Measurements from ENCODE around the gene IQUB.
"Not testable (repeated sequence)": the region's sequence is repeated elsewhere in the genome, so short reads cannot be mapped to it uniquely, and the experiment has no call there.

Gene IQUB

DNA sequence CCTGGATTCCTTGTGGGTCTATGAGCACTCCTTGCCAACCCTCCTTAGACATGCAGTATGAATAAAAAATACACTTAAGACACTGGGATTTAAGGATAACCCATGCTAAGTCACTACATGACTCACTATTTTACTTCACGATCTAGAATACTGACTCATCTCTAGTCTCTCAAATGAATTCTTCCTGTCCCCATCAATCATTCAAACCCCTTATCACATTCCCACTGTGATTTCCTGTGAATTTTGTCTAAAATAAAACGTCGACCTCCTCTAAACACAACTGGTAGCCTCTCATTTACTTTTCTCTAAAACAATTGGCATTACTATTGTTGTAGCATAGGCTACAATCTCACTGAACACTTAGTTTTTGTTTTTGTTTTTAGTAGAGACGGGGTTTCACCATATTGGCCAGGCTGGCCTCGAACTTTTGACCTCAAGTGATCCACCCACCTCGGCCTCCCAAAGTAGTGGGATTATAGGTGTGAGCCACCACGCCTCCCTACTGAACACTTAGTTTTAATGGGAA is 3.9 kb upstream of the IQUB start:
- Histone ChIP-seq H3K9me3 (ENCODE audit: control insufficient read depth, low read depth, low read length) (no peaks in the 10 kb centered on the region), H3K4me3 (ENCODE audit: low read length) (no peak overlapping the region), H3K36me3 (ENCODE audit: control insufficient read depth, low read depth, low read length) (peaks cover 4% of the 10 kb centered on the region), H3K27ac (ENCODE audit: low read length) (no peak overlapping the region), H3K27me3 (ENCODE audit: control insufficient read depth, insufficient read depth, low read length) (peaks cover 10% of the 10 kb centered on the region), H3K9ac (ENCODE audit: low read length) (no peak overlapping the region), H3K4me1 (ENCODE audit: control insufficient read depth, low read depth, low read length) (peaks cover 8% of the 10 kb centered on the region)

DNA sequence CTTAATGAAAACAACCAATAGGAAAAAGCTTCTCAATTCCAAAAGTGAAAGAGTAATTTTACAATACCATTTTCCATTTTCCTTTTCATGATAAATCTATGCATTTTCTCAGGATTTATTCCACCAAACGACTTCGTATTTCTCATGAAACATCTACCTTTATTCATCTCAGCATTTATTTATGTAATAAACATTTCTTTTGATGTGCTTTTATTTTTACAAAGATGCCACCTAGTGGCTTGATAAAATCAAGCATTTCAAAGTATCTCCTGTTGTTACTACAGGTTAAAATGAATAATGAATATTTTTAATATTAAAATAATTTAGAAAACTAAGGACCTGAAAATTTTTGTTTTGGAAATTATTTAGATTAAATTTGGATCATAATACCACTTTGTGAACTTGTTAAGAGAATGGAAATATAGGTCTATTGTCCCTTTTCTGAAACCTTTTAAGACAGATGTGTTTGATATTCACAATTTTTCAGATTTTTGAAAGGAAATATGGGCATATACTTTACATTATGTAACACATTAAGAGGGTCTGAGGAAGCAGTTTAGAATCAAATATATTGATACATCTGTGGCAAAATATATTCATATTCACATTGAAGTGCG is 2.7 kb upstream of the IQUB start:
- H3K9ac ChIP-seq (ENCODE audit: low read length), result no peak overlapping the region
- H3K36me3 ChIP-seq (ENCODE audit: control insufficient read depth, low read depth, low read length), result peaks cover 1% of the 10 kb centered on the region
- H3K27ac ChIP-seq (ENCODE audit: low read length), result no peak overlapping the region
- H3K27me3 ChIP-seq (ENCODE audit: control insufficient read depth, insufficient read depth, low read length), result peaks cover 14% of the 10 kb centered on the region
- H3K9me3 ChIP-seq (ENCODE audit: control insufficient read depth, low read depth, low read length), result no peaks in the 10 kb centered on the region
- H3K4me1 ChIP-seq (ENCODE audit: control insufficient read depth, low read depth, low read length), result peaks cover 11% of the 10 kb centered on the region
- H3K4me3 ChIP-seq (ENCODE audit: low read length), result no peak overlapping the region

DNA sequence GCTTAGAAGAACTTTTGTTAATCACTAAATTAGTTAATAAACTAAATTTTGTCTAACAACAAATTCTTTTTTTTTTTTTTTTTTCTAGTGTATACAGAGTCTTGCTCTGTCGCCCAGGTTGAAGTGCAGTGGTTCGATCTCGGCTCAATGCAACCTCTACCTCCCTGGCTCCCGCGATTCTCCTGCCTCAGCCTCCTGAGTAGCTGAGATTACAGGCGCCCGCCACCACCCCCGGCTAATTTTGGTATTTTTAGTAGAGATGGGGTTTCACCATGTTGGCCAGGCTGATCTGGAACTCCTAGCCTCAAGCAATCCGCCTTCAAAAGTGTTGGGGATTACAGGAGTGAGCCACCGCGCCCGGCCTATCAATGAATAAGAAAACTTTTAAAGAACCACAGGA is 1.1 kb upstream of the IQUB start:
- Histone ChIP-seq H3K27ac (ENCODE audit: low read length) (no peak overlapping the region), H3K4me3 (ENCODE audit: low read length) (peak overlapping the region; percentile 67), H3K9ac (ENCODE audit: low read length) (no peak overlapping the region), H3K36me3 (ENCODE audit: control insufficient read depth, low read depth, low read length) (no peaks in the 10 kb centered on the region), H3K9me3 (ENCODE audit: control insufficient read depth, low read depth, low read length) (no peaks in the 10 kb centered on the region), H3K27me3 (ENCODE audit: control insufficient read depth, insufficient read depth, low read length) (peaks cover 14% of the 10 kb centered on the region), H3K4me1 (ENCODE audit: control insufficient read depth, low read depth, low read length) (peaks cover 11% of the 10 kb centered on the region)

DNA sequence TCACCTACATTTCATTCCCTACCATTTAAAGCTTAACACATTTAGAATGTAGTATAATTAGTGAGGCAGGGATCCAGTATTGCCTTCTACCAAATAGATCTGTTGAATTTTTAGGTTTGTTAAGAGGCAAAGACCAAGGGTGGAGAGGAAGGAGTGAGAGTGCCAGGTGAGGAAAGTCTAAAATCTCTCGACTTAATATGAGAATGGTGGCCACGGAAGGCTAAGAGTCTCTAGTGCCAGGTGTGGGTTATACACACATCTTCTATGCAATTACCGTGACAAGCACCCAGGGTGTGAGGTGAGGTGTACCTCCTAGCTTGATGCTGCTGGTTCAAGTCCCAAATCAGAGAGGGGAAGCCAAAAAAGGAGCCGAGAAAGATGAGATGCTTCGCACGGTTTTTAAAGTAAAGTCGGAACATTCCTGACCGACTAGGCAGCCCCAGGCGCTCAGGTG is 439 bp downstream of the IQUB start:
- Histone ChIP-seq H3K36me3 (ENCODE audit: control insufficient read depth, low read depth, low read length) (no peaks in the 10 kb centered on the region), H3K4me1 (ENCODE audit: control insufficient read depth, low read depth, low read length) (peaks cover 11% of the 10 kb centered on the region), H3K9me3 (ENCODE audit: control insufficient read depth, low read depth, low read length) (no peaks in the 10 kb centered on the region), H3K27ac (ENCODE audit: low read length) (no peak overlapping the region), H3K4me3 (ENCODE audit: low read length) (peak overlapping the region; percentile 67), H3K9ac (ENCODE audit: low read length) (peak overlapping the region; percentile 47), H3K27me3 (ENCODE audit: control insufficient read depth, insufficient read depth, low read length) (peaks cover 14% of the 10 kb centered on the region)

DNA sequence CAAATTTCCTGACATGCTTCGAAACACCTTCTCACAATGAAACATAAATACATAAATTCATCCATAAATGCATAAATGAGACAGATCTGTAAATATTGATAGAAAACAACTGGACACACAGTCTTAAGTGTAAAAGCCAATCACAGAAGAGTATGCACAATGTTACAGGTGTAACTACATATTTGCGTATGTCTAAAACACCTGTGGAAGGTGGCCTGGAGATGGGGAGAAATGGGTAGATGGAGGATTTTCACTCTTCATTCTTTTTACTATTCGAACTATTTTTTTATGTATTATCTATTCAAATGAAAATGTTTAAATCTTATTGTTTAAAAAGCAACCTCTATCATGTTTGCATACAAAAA is 860 bp downstream of the IQUB start:
- Histone ChIP-seq H3K4me1 (ENCODE audit: control insufficient read depth, low read depth, low read length) (peaks cover 11% of the 10 kb centered on the region), H3K27ac (ENCODE audit: low read length) (no peak overlapping the region), H3K4me3 (ENCODE audit: low read length) (peak overlapping the region; percentile 67), H3K27me3 (ENCODE audit: control insufficient read depth, insufficient read depth, low read length) (peaks cover 14% of the 10 kb centered on the region), H3K9me3 (ENCODE audit: control insufficient read depth, low read depth, low read length) (no peaks in the 10 kb centered on the region), H3K36me3 (ENCODE audit: control insufficient read depth, low read depth, low read length) (no peaks in the 10 kb centered on the region), H3K9ac (ENCODE audit: low read length) (no peak overlapping the region)

DNA sequence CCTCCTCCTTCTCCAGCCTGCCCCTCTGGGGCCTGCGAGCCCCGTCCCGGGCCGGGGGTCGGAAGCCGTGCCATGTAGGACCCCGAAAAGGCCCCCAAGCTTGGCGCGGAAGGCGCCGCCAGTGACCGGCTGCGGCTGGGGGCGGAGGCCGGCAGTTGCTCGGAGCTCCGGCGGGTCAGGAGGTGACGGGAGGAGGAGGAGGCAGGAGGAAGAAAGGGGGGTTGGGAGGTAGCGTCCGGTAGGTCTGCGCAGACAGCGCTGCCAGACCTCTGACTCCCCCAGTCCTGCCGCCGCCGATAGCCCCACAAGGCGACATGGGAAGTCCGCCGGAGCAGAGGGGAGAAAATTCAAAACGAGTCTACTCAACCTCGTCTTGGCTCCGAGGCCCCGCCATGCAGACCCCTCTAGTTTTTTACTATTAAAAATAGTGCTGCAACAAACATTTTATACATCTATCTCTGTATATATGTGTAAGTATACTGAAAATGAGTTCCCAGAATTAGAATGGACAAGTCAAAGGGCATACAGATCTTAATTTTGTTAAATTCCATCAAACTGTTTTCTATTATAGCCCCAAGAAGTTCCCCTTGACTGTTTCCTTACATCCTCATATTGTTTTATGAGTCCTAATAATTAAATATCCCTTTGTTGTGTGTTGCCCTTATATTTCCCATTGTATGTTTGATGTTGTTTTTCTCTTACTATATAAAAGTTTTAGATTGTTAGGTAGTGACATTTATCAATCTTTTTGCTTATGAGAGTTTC is 1.4 kb downstream of the IQUB start:
- Histone ChIP-seq H3K27me3 (ENCODE audit: control insufficient read depth, insufficient read depth, low read length) (peaks cover 14% of the 10 kb centered on the region), H3K4me1 (ENCODE audit: control insufficient read depth, low read depth, low read length) (peaks cover 11% of the 10 kb centered on the region), H3K4me3 (ENCODE audit: low read length) (peak overlapping the region; percentile 57)
- H3K36me3 ChIP-seq (ENCODE audit: control insufficient read depth, low read depth, low read length); H3K9me3 ChIP-seq (ENCODE audit: control insufficient read depth, low read depth, low read length); H3K9ac ChIP-seq (ENCODE audit: low read length); H3K27ac ChIP-seq (ENCODE audit: low read length): not testable (repeated sequence)

DNA sequence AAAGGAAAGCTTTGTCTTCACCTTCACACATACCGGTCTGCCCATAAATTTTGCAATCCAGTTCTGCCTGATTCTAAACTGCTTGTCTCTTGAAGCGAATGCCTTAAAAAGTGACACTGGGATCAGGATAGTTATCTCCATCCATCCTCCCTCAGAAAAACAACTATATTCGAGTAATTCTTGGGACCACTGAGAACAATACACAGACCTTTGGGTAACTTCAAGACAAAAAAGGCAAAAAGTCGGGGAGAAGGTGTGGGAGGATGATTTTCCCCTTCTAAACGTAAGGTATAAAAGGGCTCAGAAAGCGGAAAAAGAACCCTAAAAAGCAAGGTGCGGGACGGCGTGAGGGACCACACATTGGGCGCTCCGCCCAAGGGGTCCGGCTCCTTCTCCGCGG is 2.1 kb downstream of the IQUB start:
- H3K4me3 ChIP-seq (ENCODE audit: low read length), result peak overlapping the region; percentile 57
- not testable (repeated sequence) for H3K9ac ChIP-seq (ENCODE audit: low read length); H3K27ac ChIP-seq (ENCODE audit: low read length); H3K36me3 ChIP-seq (ENCODE audit: control insufficient read depth, low read depth, low read length); H3K9me3 ChIP-seq (ENCODE audit: control insufficient read depth, low read depth, low read length)
- peaks cover 11% of the 10 kb centered on the region for H3K4me1 ChIP-seq (ENCODE audit: control insufficient read depth, low read depth, low read length)
- peaks cover 14% of the 10 kb centered on the region for H3K27me3 ChIP-seq (ENCODE audit: control insufficient read depth, insufficient read depth, low read length)

DNA sequence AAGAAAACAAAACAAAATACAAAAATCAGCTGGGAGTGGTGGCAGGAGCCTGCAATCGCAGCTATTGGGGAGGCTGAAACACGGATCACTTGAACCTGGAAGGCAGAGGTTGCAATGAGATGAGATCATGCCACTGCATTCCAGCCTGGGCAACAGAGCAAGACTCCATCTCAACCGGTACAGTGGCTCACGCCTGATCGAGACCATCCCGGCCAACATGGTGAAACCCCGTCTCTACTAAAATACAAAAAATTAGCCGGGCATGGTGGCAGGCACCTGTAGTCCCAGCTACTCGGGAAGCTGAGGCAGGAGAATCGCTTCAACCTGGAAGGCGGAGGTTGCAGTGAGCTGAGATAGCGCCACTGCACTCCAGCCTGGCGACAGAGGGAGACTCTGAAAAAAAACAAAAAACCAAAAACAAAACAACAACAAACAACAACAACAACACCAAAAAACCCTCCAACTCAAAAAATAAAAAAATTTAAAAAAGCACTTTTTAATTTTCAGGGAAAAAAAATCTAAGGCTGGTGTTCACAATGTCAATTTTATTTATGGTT is 4.3 kb downstream of the IQUB start:
- not testable (repeated sequence) for H3K36me3 ChIP-seq (ENCODE audit: control insufficient read depth, low read depth, low read length); H3K4me3 ChIP-seq (ENCODE audit: low read length); H3K9ac ChIP-seq (ENCODE audit: low read length); H3K27ac ChIP-seq (ENCODE audit: low read length); H3K9me3 ChIP-seq (ENCODE audit: control insufficient read depth, low read depth, low read length)
- Histone ChIP-seq H3K4me1 (ENCODE audit: control insufficient read depth, low read depth, low read length) (peaks cover 11% of the 10 kb centered on the region), H3K27me3 (ENCODE audit: control insufficient read depth, insufficient read depth, low read length) (peaks cover 14% of the 10 kb centered on the region)

DNA sequence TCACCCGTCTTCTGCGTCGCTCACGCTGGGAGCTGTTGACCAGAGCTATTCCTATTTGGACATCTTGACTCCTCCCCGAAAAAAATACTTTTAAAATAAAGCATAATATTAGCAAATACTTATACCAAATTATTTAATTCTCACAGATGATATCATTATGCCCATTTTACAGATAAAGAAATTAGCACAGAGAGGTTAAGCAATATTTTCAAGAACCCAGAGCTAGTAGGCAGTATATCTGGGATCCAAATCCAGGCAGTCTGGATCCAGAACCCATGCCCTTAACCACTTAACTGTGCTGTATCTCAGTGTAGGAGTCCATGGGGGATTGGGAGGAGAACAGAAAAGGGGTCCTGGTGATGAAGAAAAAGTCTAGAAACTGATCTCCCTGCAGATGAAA is 6.1 kb downstream of the IQUB start:
- H3K9me3 ChIP-seq (ENCODE audit: control insufficient read depth, low read depth, low read length), result no peaks in the 10 kb centered on the region
- peak overlapping the region; percentile 47 for H3K4me3 ChIP-seq (ENCODE audit: low read length)
- peaks cover 3% of the 10 kb centered on the region for H3K4me1 ChIP-seq (ENCODE audit: control insufficient read depth, low read depth, low read length)
- peak overlapping the region; percentile 39 for H3K9ac ChIP-seq (ENCODE audit: low read length)
- H3K27ac ChIP-seq (ENCODE audit: low read length), result no peak overlapping the region
- H3K27me3 ChIP-seq (ENCODE audit: control insufficient read depth, insufficient read depth, low read length), result peaks cover 4% of the 10 kb centered on the region
- H3K36me3 ChIP-seq (ENCODE audit: control insufficient read depth, low read depth, low read length), result no peaks in the 10 kb centered on the region

DNA sequence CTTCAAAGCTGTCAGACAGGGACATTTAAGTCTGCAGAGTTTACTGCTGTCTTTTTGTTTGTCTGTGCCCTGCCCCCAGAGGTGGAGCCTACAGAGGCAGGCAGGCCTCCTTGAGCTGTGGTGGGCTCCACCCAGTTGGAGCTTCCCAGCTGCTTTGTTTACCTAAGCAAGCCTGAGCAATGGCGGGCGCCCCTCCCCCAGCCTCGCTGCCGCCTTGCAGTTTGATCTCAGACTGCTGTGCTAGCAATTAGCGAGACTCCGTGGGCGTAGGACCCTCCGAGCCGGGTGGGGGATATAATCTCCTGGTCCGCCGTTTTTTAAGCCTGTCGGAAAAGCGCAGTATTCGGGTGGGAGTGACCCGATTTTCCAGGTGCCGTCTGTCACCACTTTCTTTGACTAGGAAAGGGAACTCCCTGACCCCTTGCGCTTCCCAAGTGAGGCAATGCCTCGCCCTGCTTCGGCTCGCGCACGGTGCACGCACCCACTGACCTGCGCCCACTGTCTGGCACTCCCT is 6.6 kb downstream of the IQUB start:
- H3K27ac ChIP-seq (ENCODE audit: low read length); H3K36me3 ChIP-seq (ENCODE audit: control insufficient read depth, low read depth, low read length); H3K27me3 ChIP-seq (ENCODE audit: control insufficient read depth, insufficient read depth, low read length); H3K4me1 ChIP-seq (ENCODE audit: control insufficient read depth, low read depth, low read length); H3K9me3 ChIP-seq (ENCODE audit: control insufficient read depth, low read depth, low read length): not testable (repeated sequence)
- Histone ChIP-seq H3K4me3 (ENCODE audit: low read length) (peak overlapping the region; percentile 47), H3K9ac (ENCODE audit: low read length) (peak overlapping the region; percentile 39)

DNA sequence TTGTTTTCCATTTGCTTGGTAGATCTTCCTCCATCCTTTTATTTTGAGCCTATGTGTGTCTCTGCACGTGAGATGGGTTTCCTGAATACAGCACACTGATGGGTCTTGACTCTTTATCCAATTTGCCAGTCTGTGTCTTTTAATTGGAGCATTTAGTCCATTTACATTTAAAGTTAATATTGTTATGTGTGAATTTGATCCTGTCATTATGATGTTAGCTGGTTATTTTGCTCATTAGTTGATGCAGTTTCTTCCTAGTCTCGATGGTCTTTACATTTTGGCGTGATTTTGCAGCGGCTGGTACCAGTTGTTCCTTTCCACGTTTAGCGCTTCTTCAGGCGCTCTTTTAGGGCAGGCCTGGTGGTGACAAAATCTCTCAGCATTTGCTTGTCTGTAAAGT is 7.9 kb downstream of the IQUB start:
- not testable (repeated sequence) for H3K9me3 ChIP-seq (ENCODE audit: control insufficient read depth, low read depth, low read length); H3K27ac ChIP-seq (ENCODE audit: low read length); H3K27me3 ChIP-seq (ENCODE audit: control insufficient read depth, insufficient read depth, low read length); H3K9ac ChIP-seq (ENCODE audit: low read length); H3K4me1 ChIP-seq (ENCODE audit: control insufficient read depth, low read depth, low read length); H3K36me3 ChIP-seq (ENCODE audit: control insufficient read depth, low read depth, low read length); H3K4me3 ChIP-seq (ENCODE audit: low read length)

All from iPS-18a (cell line).